ENCODE measurements around the gene ZNF462.
A peak's percentile ranks its signal among the peaks of the same experiment; 100 is the strongest.

The ZNF462 gene

GRCh38 chr9:107039542-107039941 lies 176.6 kb downstream of the ZNF462 start:
- H2AK5ac ChIP-seq (ENCODE audit: low read length, severe bottlenecking) = no peak overlapping the region
- no peak overlapping the region for H4K91ac ChIP-seq (ENCODE audit: low read length)
- H3K4ac ChIP-seq (ENCODE audit: low read depth in 1 of 2, low read length in 2 of 2) = no peak overlapping the region
- peak; percentile 23 for DNase-seq
- H3K36me3 ChIP-seq (ENCODE audit: control insufficient read depth in 1 of 2, insufficient read depth in 2 of 2, low read depth in 1 of 2, low read length in 2 of 2) = no peaks in the 10 kb centered on the region
- no peaks in the 10 kb centered on the region for H3K9me3 ChIP-seq (ENCODE audit: control insufficient read depth, low read length)
- no peak overlapping the region for H2BK120ac ChIP-seq (ENCODE audit: low read depth, low read length)
- no peak overlapping the region for H4K8ac ChIP-seq (ENCODE audit: low read length)
- H2BK12ac ChIP-seq (ENCODE audit: low read length in 2 of 2) = no peak overlapping the region
- no peak overlapping the region for H2AFZ ChIP-seq (ENCODE audit: low read depth, low read length)
- H3K27ac ChIP-seq (ENCODE audit: low read length, poor library complexity, severe bottlenecking) = no peak overlapping the region
- no peak overlapping the region for H3K23ac ChIP-seq (ENCODE audit: low read length in 2 of 2)
- H3K4me3 ChIP-seq (ENCODE audit: insufficient read depth in 1 of 2, low read depth in 1 of 2, low read length in 2 of 2) = no peak overlapping the region
- H3K27me3 ChIP-seq (ENCODE audit: control insufficient read depth in 1 of 2, insufficient read depth in 1 of 2, low read length in 2 of 2) = peaks cover 0 to 61% of the 10 kb centered on the region in 2 experiments
- H2BK15ac ChIP-seq (ENCODE audit: low read depth, poor library complexity, severe bottlenecking) = no peak overlapping the region
- H3K4me1 ChIP-seq (ENCODE audit: control insufficient read depth, insufficient read depth, low read depth, low read length) = peaks cover 9% of the 10 kb centered on the region
- H3K9ac ChIP-seq (ENCODE audit: low read length) = no peak overlapping the region
- no peak overlapping the region for H3K4me2 ChIP-seq (ENCODE audit: low read length, poor library complexity, severe bottlenecking)
- no peaks in the 10 kb centered on the region for H3K79me1 ChIP-seq (replicated peaks; ENCODE audit: low read length, poor library complexity, severe bottlenecking)
- H2BK5ac ChIP-seq (ENCODE audit: low read depth, low read length, poor library complexity, severe bottlenecking) = no peak overlapping the region
- no peak overlapping the region for H3K18ac ChIP-seq (ENCODE audit: low read depth in 1 of 2, low read length in 2 of 2)
- 60% methylated on average over 1 of the region's 4 CpGs for WGBS
- no peak overlapping the region for H3K14ac ChIP-seq (ENCODE audit: low read length in 2 of 2)

GRCh38 chr9:107042606-107043005 lies 179.6 kb downstream of the ZNF462 start:
- Histone ChIP-seq H3K18ac (ENCODE audit: low read depth in 1 of 2, low read length in 2 of 2) (no peak overlapping the region), H2BK120ac (ENCODE audit: low read depth, low read length) (no peak overlapping the region), H2AK5ac (ENCODE audit: low read length, severe bottlenecking) (no peak overlapping the region), H3K9ac (ENCODE audit: low read length) (no peak overlapping the region), H3K14ac (ENCODE audit: low read length in 2 of 2) (no peak overlapping the region), H3K36me3 (ENCODE audit: control insufficient read depth in 1 of 2, insufficient read depth in 2 of 2, low read depth in 1 of 2, low read length in 2 of 2) (no peaks in the 10 kb centered on the region), H3K4me2 (ENCODE audit: low read length, poor library complexity, severe bottlenecking) (no peak overlapping the region), H3K4ac (ENCODE audit: low read depth in 1 of 2, low read length in 2 of 2) (no peak overlapping the region), H3K4me1 (ENCODE audit: control insufficient read depth, insufficient read depth, low read depth, low read length) (peaks cover 10% of the 10 kb centered on the region), H4K8ac (ENCODE audit: low read length) (no peak overlapping the region), H2BK15ac (ENCODE audit: low read depth, poor library complexity, severe bottlenecking) (no peak overlapping the region), H3K4me3 (ENCODE audit: insufficient read depth in 1 of 2, low read depth in 1 of 2, low read length in 2 of 2) (no peak overlapping the region), H3K79me1 (replicated peaks; ENCODE audit: low read length, poor library complexity, severe bottlenecking) (no peaks in the 10 kb centered on the region), H2BK12ac (ENCODE audit: low read length in 2 of 2) (no peak overlapping the region), H3K27me3 (ENCODE audit: control insufficient read depth in 1 of 2, insufficient read depth in 1 of 2, low read length in 2 of 2) (peaks cover 0 to 36% of the 10 kb centered on the region in 2 experiments), H3K27ac (ENCODE audit: low read length, poor library complexity, severe bottlenecking) (no peak overlapping the region), H4K91ac (ENCODE audit: low read length) (no peak overlapping the region), H2BK5ac (ENCODE audit: low read depth, low read length, poor library complexity, severe bottlenecking) (no peak overlapping the region), H2AFZ (ENCODE audit: low read depth, low read length) (no peak overlapping the region), H3K23ac (ENCODE audit: low read length in 2 of 2) (no peak overlapping the region), H3K9me3 (ENCODE audit: control insufficient read depth, low read length) (no peaks in the 10 kb centered on the region)
- no peak for DNase-seq

GRCh38 chr9:107043886-107044285 lies 180.9 kb downstream of the ZNF462 start:
- Histone ChIP-seq H4K8ac (ENCODE audit: low read length) (no peak overlapping the region), H3K4ac (ENCODE audit: low read depth in 1 of 2, low read length in 2 of 2) (no peak overlapping the region), H2BK5ac (ENCODE audit: low read depth, low read length, poor library complexity, severe bottlenecking) (no peak overlapping the region), H4K91ac (ENCODE audit: low read length) (no peak overlapping the region), H2BK120ac (ENCODE audit: low read depth, low read length) (no peak overlapping the region), H3K4me3 (ENCODE audit: insufficient read depth in 1 of 2, low read depth in 1 of 2, low read length in 2 of 2) (no peak overlapping the region), H3K4me1 (ENCODE audit: control insufficient read depth, insufficient read depth, low read depth, low read length) (peaks cover 11% of the 10 kb centered on the region), H3K79me1 (replicated peaks; ENCODE audit: low read length, poor library complexity, severe bottlenecking) (no peaks in the 10 kb centered on the region), H3K18ac (ENCODE audit: low read depth in 1 of 2, low read length in 2 of 2) (no peak overlapping the region), H3K27ac (ENCODE audit: low read length, poor library complexity, severe bottlenecking) (no peak overlapping the region), H3K4me2 (ENCODE audit: low read length, poor library complexity, severe bottlenecking) (no peak overlapping the region), H3K9ac (ENCODE audit: low read length) (no peak overlapping the region), H3K36me3 (ENCODE audit: control insufficient read depth in 1 of 2, insufficient read depth in 2 of 2, low read depth in 1 of 2, low read length in 2 of 2) (no peaks in the 10 kb centered on the region), H2AFZ (ENCODE audit: low read depth, low read length) (no peak overlapping the region), H2BK12ac (ENCODE audit: low read length in 2 of 2) (no peak overlapping the region), H3K14ac (ENCODE audit: low read length in 2 of 2) (no peak overlapping the region), H2BK15ac (ENCODE audit: low read depth, poor library complexity, severe bottlenecking) (no peak overlapping the region), H3K27me3 (ENCODE audit: control insufficient read depth in 1 of 2, insufficient read depth in 1 of 2, low read length in 2 of 2) (peaks cover 0 to 31% of the 10 kb centered on the region in 2 experiments), H3K9me3 (ENCODE audit: control insufficient read depth, low read length) (no peaks in the 10 kb centered on the region), H3K23ac (ENCODE audit: low read length in 2 of 2) (no peak overlapping the region), H2AK5ac (ENCODE audit: low read length, severe bottlenecking) (no peak overlapping the region)
- DNase-seq = no peak
- WGBS = 28% methylated on average over 3 of the region's 5 CpGs

- no peak overlapping the region for H2BK5ac ChIP-seq (ENCODE audit: low read depth, low read length, poor library complexity, severe bottlenecking)
- 65% methylated on average over 2 of the region's 4 CpGs for whole genome bisulfite sequencing
- peaks cover 0 to 37% of the 10 kb centered on the region in 2 experiments for H3K27me3 ChIP-seq (ENCODE audit: control insufficient read depth in 1 of 2, insufficient read depth in 1 of 2, low read length in 2 of 2)
- H3K79me1 ChIP-seq (replicated peaks; ENCODE audit: low read length, poor library complexity, severe bottlenecking) = no peaks in the 10 kb centered on the region
- H3K23ac ChIP-seq (ENCODE audit: low read length in 2 of 2) = no peak overlapping the region
- DNase-seq = no peak
- no peak overlapping the region for H3K4me3 ChIP-seq (ENCODE audit: insufficient read depth in 1 of 2, low read depth in 1 of 2, low read length in 2 of 2)
- H2AK5ac ChIP-seq (ENCODE audit: low read length, severe bottlenecking) = no peak overlapping the region
- no peak overlapping the region for H3K14ac ChIP-seq (ENCODE audit: low read length in 2 of 2)
- no peak overlapping the region for H2BK15ac ChIP-seq (ENCODE audit: low read depth, poor library complexity, severe bottlenecking)
- H3K9me3 ChIP-seq (ENCODE audit: control insufficient read depth, low read length) = no peaks in the 10 kb centered on the region
- H2AFZ ChIP-seq (ENCODE audit: low read depth, low read length) = no peak overlapping the region
- H3K27ac ChIP-seq (ENCODE audit: low read length, poor library complexity, severe bottlenecking) = no peak overlapping the region
- H3K9ac ChIP-seq (ENCODE audit: low read length) = no peak overlapping the region
- H2BK12ac ChIP-seq (ENCODE audit: low read length in 2 of 2) = no peak overlapping the region
- H2BK120ac ChIP-seq (ENCODE audit: low read depth, low read length) = no peak overlapping the region
- no peak overlapping the region for H3K4ac ChIP-seq (ENCODE audit: low read depth in 1 of 2, low read length in 2 of 2)
- H3K4me2 ChIP-seq (ENCODE audit: low read length, poor library complexity, severe bottlenecking) = no peak overlapping the region
- H3K18ac ChIP-seq (ENCODE audit: low read depth in 1 of 2, low read length in 2 of 2) = no peak overlapping the region
- H4K91ac ChIP-seq (ENCODE audit: low read length) = no peak overlapping the region
- H3K36me3 ChIP-seq (ENCODE audit: control insufficient read depth in 1 of 2, insufficient read depth in 2 of 2, low read depth in 1 of 2, low read length in 2 of 2) = no peaks in the 10 kb centered on the region
- peaks cover 9% of the 10 kb centered on the region for H3K4me1 ChIP-seq (ENCODE audit: control insufficient read depth, insufficient read depth, low read depth, low read length)
- H4K8ac ChIP-seq (ENCODE audit: low read length) = no peak overlapping the region
Measured at GRCh38 chr9:107044872-107045271, 181.9 kb downstream of the ZNF462 start.
